DND-41 (cell line): ENCODE results near the gene RNPEPL1.
A peak's percentile ranks its signal among the peaks of the same experiment; 100 is the strongest.
"Not testable (repeated sequence)": the region's sequence is repeated elsewhere in the genome, so short reads cannot be mapped to it uniquely, and the experiment has no call there.

Experiments
- ATAC-seq: fragments of 200-7000 bp; cut with Tn5 transposase; 3 replicates; pipeline ENCODE4 v1.9.1; 2021; ENCODE audit warnings: low read depth; ENCODE audit not compliant: insufficient read depth
- DNase-seq: peaks from one replicate; pipeline ENCODE4 v3.0.0-alpha.2; 2020
- H2AFZ ChIP-seq: 2 replicates; pipeline ENCODE4 v1.6.0; 2012; ENCODE audit warnings: low read depth, low read length
- H3K27ac ChIP-seq: 2 replicates; pipeline ENCODE4 v1.5.1; 2012; ENCODE audit warnings: low read length, inconsistent platforms
- H3K27me3 ChIP-seq: fragments of 200-600 bp; sonication (generic); 2 replicates; pipeline ENCODE4 v1.6.0; 2012; ENCODE audit warnings: low read length, mild to moderate bottlenecking, inconsistent platforms; ENCODE audit not compliant: insufficient read depth, poor library complexity
- H3K36me3 ChIP-seq: 2 replicates; pipeline ENCODE4 v1.5.1; 2012; ENCODE audit warnings: low read length, inconsistent platforms; ENCODE audit not compliant: insufficient read depth
- H3K4me1 ChIP-seq: 2 replicates; pipeline ENCODE4 v1.5.1; 2012; ENCODE audit warnings: mild to moderate bottlenecking, low read length; ENCODE audit not compliant: insufficient read depth
- H3K4me2 ChIP-seq: 2 replicates; pipeline ENCODE4 v1.6.0; 2012; ENCODE audit warnings: mild to moderate bottlenecking, moderate library complexity, low read length, inconsistent platforms; ENCODE audit not compliant: insufficient read depth
- H3K4me3 ChIP-seq, 2 experiments: fragments of 200-600 bp in 1 of 2; shearing (Covaris generic) in 1 of 2; 2 replicates each; pipeline ENCODE4 v1.5.1; 2012 to 2016; ENCODE audit warnings: inconsistent platforms in 2 of 2, low read length in 2 of 2, mild to moderate bottlenecking in 2 of 2, low read depth in 1 of 2, moderate library complexity in 1 of 2
- H3K79me2 ChIP-seq: 2 replicates; pipeline ENCODE4 v1.6.0; 2012; ENCODE audit warnings: low read length, inconsistent platforms; ENCODE audit not compliant: insufficient read depth
- H3K9ac ChIP-seq: 2 replicates; pipeline ENCODE4 v1.6.0; 2012; ENCODE audit warnings: low read depth, mild to moderate bottlenecking, inconsistent platforms, low read length, moderate library complexity
- H3K9me3 ChIP-seq: 2 replicates; pipeline ENCODE4 v1.5.1; 2012; ENCODE audit warnings: low read length, moderate library complexity, mild to moderate bottlenecking, inconsistent platforms; ENCODE audit not compliant: insufficient read depth, severe bottlenecking
- H4K20me1 ChIP-seq: 2 replicates; pipeline ENCODE4 v1.6.0; 2012; ENCODE audit warnings: low read length; ENCODE audit not compliant: insufficient read depth
- EZH2 ChIP-seq: IDR thresholded peaks from 3 replicates; pipeline ENCODE4 v1.6.1; 2012; ENCODE audit warnings: borderline replicate concordance, low read depth, mild to moderate bottlenecking, moderate library complexity, low read length, inconsistent platforms; ENCODE audit not compliant: severe bottlenecking
- TF ChIP-seq, protein P1 (sequence below): IDR thresholded peaks from 2 replicates; pipeline ENCODE4 v1.5.1; 2012; ENCODE audit warnings: borderline replicate concordance, low read length, moderate library complexity, mild to moderate bottlenecking; ENCODE audit not compliant: poor library complexity, severe bottlenecking; ENCODE audit errors: extremely low read depth

Gene RNPEPL1

DNA sequence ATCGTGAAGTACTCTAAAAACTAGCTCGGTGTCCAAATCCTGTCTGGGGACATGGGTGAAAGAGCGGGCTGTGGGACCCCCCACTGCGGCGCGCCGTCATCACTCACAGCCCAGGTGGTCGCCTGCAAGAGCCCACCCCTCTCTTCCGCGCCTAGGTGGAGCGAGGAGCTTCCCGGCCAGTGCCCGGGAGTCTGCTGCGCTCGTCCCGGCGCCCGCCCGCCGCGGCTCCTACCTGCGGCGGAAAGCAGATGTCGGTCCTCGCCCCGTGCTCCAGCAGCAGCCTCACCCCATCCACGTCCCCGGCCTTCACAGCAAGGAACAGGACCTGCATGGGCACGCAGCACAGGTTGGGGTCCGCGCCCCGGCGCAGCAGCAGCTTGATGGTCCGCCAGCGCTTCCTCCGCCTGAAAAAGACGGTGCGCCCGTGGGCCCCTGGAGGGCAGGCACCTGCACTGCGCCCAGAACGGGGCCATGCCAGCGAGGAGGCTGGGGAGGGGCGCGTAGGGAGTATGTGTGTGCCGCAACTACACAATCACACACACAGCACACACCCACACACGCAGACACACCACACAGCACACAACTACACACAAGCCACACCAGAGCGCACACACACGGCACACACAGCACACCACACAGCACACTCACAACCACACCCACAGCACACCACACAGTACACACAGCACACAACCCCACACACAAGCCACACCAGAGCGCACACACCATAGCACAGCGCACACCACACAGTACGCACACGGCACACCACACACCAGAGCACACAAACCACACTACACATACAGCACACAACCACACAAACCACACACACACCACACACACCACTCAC is 47.9 kb upstream of the RNPEPL1 start:
- Histone ChIP-seq H4K20me1 (no peaks in the 10 kb centered on the region), H3K79me2 (no peaks in the 10 kb centered on the region), H3K9me3 (peaks cover 11% of the 10 kb centered on the region), H3K4me3 (no peak overlapping the region), H3K9ac (no peak overlapping the region), H2AFZ (no peak overlapping the region), H3K4me1 (no peaks in the 10 kb centered on the region), H3K27ac (no peak overlapping the region), H3K36me3 (peaks cover 57% of the 10 kb centered on the region), H3K4me2 (no peak overlapping the region), H3K27me3 (no peaks in the 10 kb centered on the region)
- ATAC-seq (0 out of 3 replicates have a peak, but pooled peaks have one; percentile 39), DNase-seq (no peak)
- no peak for TF ChIP-seq EZH2
- TF ChIP-seq, protein P1, sequence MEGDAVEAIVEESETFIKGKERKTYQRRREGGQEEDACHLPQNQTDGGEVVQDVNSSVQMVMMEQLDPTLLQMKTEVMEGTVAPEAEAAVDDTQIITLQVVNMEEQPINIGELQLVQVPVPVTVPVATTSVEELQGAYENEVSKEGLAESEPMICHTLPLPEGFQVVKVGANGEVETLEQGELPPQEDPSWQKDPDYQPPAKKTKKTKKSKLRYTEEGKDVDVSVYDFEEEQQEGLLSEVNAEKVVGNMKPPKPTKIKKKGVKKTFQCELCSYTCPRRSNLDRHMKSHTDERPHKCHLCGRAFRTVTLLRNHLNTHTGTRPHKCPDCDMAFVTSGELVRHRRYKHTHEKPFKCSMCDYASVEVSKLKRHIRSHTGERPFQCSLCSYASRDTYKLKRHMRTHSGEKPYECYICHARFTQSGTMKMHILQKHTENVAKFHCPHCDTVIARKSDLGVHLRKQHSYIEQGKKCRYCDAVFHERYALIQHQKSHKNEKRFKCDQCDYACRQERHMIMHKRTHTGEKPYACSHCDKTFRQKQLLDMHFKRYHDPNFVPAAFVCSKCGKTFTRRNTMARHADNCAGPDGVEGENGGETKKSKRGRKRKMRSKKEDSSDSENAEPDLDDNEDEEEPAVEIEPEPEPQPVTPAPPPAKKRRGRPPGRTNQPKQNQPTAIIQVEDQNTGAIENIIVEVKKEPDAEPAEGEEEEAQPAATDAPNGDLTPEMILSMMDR = no peak

DNA sequence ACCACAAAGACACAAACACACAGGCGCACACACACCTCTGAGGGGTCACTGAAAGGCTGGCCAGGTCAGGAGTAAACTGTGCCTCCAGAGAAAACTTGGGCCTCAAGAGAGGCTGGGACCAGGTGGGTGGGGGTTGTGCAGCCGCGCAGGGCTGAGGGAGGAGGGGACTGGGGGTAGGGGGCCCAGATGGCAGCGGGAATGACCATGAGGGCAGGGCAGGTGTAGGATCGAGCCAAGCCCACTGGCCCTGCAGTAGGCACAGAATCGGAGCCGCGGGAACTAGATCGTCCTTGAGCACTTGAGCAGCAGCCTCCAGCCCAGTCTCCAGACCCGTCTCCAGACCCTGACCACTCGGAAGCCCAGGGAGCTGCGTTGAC is 47.3 kb upstream of the RNPEPL1 start:
- DNase-seq (no peak), ATAC-seq (no peak)
- Histone ChIP-seq H2AFZ (no peak overlapping the region), H3K4me2 (no peak overlapping the region), H3K4me1 (no peaks in the 10 kb centered on the region), H3K9me3 (peaks cover 17% of the 10 kb centered on the region), H4K20me1 (no peaks in the 10 kb centered on the region), H3K36me3 (peaks cover 63% of the 10 kb centered on the region), H3K27ac (no peak overlapping the region), H3K4me3 (no peak overlapping the region), H3K79me2 (no peaks in the 10 kb centered on the region), H3K9ac (no peak overlapping the region), H3K27me3 (no peaks in the 10 kb centered on the region)
- TF ChIP-seq EZH2 = no peak
- TF ChIP-seq, protein P1 = no peak

DNA sequence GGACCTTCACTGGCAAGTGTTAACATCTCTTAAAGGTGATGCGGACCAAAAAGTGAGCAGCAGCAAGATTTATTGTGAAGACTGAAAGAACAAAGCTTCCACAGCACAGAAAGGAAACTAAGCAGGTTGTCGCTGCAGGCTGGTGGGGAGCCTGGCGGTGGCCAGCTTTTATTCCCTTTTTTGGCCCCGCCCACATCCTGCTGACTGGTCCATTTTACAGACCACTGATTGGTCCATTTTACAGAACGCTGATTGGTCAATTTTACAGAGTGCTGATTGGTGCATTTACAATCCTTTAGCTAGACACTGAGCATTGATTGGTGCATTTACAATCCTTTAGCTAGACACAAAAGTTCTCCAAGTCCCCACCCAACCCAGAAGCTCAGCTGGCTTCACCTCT is 46.4 kb upstream of the RNPEPL1 start:
- H3K4me2 ChIP-seq, H3K4me3 ChIP-seq, H3K27me3 ChIP-seq, H3K9ac ChIP-seq, H3K4me1 ChIP-seq, H3K27ac ChIP-seq, DNase-seq, H3K79me2 ChIP-seq, H4K20me1 ChIP-seq, ATAC-seq, H2AFZ ChIP-seq: not testable (repeated sequence)
- peaks cover 72% of the 10 kb centered on the region for H3K36me3 ChIP-seq
- H3K9me3 ChIP-seq = peaks cover 26% of the 10 kb centered on the region

DNA sequence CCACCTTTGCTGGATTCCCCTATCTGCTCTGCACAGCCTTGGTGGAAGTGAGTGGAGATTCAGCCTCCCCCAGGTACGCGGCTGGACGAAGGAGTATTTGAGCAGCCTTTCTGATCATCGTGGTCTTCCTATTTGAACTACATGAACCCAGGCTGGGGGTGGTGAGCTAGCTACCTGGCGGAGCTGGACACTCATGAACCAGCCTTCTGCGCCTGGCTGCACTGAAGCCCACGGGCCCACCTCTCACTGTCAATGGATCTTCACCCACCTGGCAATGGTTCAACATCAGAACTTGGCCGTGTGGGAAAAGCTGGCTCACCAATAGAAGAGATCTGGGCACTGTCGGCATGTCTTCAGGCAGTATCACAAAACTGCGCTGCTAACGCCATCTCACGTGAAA is 45.9 kb upstream of the RNPEPL1 start:
- H3K27ac ChIP-seq = no peak overlapping the region
- H3K27me3 ChIP-seq = no peaks in the 10 kb centered on the region
- peaks cover 77% of the 10 kb centered on the region for H3K36me3 ChIP-seq
- no peak overlapping the region for H3K4me3 ChIP-seq
- ATAC-seq (no peak), DNase-seq (no peak)
- H3K9ac ChIP-seq = no peak overlapping the region
- H3K4me1 ChIP-seq = no peaks in the 10 kb centered on the region
- TF ChIP-seq EZH2 = no peak
- TF ChIP-seq, protein P1 = no peak
- peaks cover 31% of the 10 kb centered on the region for H3K9me3 ChIP-seq
- H3K79me2 ChIP-seq = no peaks in the 10 kb centered on the region
- no peak overlapping the region for H3K4me2 ChIP-seq
- no peak overlapping the region for H2AFZ ChIP-seq
- H4K20me1 ChIP-seq = no peaks in the 10 kb centered on the region
